ENCODE measurements around the gene DIS3L2. TPM values are rescaled to one million over a fixed set of nuclear protein-coding genes. Genes with fewer than 3 reads are reported as not detected.

DIS3L2 gene
- total RNA-seq, 1 donor from 2014 or later = 34.3 TPM

DNA sequence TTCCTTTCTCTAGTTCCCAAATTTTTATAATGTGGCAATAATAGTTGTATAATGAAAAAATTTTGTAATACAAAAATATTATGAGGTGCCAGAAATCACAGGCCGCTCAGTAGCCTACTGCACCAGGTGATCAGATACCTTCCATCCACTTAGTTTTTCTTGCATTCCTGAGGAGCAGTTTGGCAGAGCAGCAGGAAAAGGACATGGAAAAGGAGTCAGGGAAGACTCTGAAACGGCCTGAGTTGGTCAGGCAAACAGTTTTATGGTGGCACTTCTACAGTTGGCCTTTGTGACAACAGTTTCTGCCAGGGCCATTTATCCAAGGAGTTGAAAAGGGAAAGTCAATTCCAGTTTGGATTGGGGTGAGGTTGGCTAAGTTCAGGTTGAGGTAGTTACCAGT is 251.7 kb downstream of the DIS3L2 start:
- no peak overlapping the region for H3K4me3 Mint-ChIP-seq (ENCODE audit: unreplicated experiment)
- H3K9me3 Mint-ChIP-seq (ENCODE audit: unreplicated experiment) = no peaks in the 10 kb centered on the region
- H3K36me3 Mint-ChIP-seq (ENCODE audit: unreplicated experiment) = peaks cover 19% of the 10 kb centered on the region
- TF ChIP-seq, protein P1, sequence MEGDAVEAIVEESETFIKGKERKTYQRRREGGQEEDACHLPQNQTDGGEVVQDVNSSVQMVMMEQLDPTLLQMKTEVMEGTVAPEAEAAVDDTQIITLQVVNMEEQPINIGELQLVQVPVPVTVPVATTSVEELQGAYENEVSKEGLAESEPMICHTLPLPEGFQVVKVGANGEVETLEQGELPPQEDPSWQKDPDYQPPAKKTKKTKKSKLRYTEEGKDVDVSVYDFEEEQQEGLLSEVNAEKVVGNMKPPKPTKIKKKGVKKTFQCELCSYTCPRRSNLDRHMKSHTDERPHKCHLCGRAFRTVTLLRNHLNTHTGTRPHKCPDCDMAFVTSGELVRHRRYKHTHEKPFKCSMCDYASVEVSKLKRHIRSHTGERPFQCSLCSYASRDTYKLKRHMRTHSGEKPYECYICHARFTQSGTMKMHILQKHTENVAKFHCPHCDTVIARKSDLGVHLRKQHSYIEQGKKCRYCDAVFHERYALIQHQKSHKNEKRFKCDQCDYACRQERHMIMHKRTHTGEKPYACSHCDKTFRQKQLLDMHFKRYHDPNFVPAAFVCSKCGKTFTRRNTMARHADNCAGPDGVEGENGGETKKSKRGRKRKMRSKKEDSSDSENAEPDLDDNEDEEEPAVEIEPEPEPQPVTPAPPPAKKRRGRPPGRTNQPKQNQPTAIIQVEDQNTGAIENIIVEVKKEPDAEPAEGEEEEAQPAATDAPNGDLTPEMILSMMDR (IDR thresholded peaks at IDR 0.05) = no peak
- no peaks in the 10 kb centered on the region for H3K4me1 Mint-ChIP-seq (ENCODE audit: unreplicated experiment)
- no peaks in the 10 kb centered on the region for H3K27me3 Mint-ChIP-seq (ENCODE audit: unreplicated experiment)
- no peak overlapping the region for H3K27ac Mint-ChIP-seq (ENCODE audit: unreplicated experiment)
- DNase-seq (ENCODE audit: extremely low spot score, unreplicated experiment) = no peak

DNA sequence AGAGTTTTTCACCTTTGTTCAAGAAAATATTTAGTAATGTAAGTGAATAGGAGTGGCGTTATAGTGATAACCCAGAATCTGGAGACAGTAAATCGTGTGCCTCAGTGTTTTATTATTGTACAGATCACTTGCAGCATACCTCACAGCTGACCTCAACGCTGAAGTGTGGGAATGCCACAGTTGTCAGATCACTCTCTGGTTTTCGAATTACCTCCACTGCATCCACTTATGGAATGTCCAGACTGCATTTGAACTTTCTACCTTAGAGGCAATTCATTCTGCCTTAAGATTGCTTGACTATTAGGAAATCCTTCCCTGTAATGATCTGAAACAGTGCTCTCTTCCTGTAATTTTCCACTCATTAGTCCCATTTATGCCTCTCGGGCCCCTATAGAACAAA is 252.5 kb downstream of the DIS3L2 start:
- no peaks in the 10 kb centered on the region for H3K4me1 Mint-ChIP-seq (ENCODE audit: unreplicated experiment)
- no peak overlapping the region for H3K4me3 Mint-ChIP-seq (ENCODE audit: unreplicated experiment)
- DNase-seq (ENCODE audit: extremely low spot score, unreplicated experiment) = no peak
- peaks cover 19% of the 10 kb centered on the region for H3K36me3 Mint-ChIP-seq (ENCODE audit: unreplicated experiment)
- H3K9me3 Mint-ChIP-seq (ENCODE audit: unreplicated experiment) = no peaks in the 10 kb centered on the region
- H3K27ac Mint-ChIP-seq (ENCODE audit: unreplicated experiment) = no peak overlapping the region
- TF ChIP-seq, protein P1 (IDR thresholded peaks at IDR 0.05) = no peak
- no peaks in the 10 kb centered on the region for H3K27me3 Mint-ChIP-seq (ENCODE audit: unreplicated experiment)

DNA sequence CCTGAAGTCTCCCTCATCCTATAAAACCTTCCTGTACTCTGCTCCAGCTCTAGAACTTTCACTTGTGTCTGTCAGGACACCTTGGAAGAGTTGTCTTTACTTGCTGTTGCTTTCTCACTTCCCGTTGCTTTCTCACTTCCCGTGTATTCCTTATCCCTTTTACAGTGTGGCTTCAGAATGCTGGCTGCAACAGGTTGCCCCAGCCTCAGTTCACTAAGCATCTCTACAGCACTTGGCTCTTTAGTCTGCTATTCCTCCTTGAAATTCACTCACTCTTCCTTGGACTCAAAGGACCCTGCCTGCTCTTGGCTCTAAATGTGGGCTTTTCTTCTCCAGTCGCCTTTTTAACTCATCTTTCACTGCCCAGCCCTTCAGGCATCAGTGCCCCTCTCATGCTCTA is 254.5 kb downstream of the DIS3L2 start:
- H3K9me3 Mint-ChIP-seq (ENCODE audit: unreplicated experiment) = no peaks in the 10 kb centered on the region
- TF ChIP-seq, protein P1 (IDR thresholded peaks at IDR 0.05) = no peak
- H3K4me1 Mint-ChIP-seq (ENCODE audit: unreplicated experiment) = no peaks in the 10 kb centered on the region
- no peaks in the 10 kb centered on the region for H3K27me3 Mint-ChIP-seq (ENCODE audit: unreplicated experiment)
- H3K4me3 Mint-ChIP-seq (ENCODE audit: unreplicated experiment) = no peak overlapping the region
- no peak overlapping the region for H3K27ac Mint-ChIP-seq (ENCODE audit: unreplicated experiment)
- DNase-seq (ENCODE audit: extremely low spot score, unreplicated experiment) = no peak
- peaks cover 13% of the 10 kb centered on the region for H3K36me3 Mint-ChIP-seq (ENCODE audit: unreplicated experiment)

DNA sequence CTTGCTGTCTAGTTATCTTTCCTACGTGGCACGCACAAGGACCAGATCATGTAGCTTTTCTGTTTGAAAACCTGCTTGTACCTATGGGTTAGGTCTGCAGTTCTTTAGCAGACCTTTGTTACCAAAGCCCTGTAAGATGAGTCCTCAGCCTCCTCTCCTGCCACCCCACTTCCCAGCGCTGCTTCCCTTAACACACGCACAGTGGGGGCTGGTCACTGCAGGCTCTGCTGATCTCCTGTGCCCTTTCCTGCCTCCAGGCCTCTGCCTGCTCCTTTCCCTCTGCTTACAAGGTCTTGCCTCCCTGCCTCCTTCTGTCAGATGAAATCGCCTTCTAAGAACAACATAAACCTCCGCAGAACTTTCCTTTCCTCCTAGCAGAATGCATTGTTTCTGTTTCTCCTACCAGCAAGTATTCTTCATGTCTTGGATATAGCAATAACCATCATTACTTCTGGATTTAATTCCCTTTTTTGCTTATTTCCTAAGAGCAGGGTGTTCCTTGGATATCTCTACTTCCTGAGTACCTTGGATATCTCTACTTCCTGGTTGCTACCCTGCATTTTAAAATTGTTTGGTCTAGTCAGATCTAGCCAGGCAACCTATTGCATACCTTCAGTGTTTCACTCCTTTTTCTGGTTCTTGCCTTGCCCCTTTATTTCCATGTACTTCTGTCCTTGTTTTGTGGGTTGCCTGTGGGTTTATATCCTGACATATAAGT is 257.4 kb downstream of the DIS3L2 start:
- no peak overlapping the region for H3K27ac Mint-ChIP-seq (ENCODE audit: unreplicated experiment)
- H3K9me3 Mint-ChIP-seq (ENCODE audit: unreplicated experiment) = no peaks in the 10 kb centered on the region
- no peak overlapping the region for H3K4me3 Mint-ChIP-seq (ENCODE audit: unreplicated experiment)
- peak; percentile 56 for DNase-seq (ENCODE audit: extremely low spot score, unreplicated experiment)
- TF ChIP-seq, protein P1 (IDR thresholded peaks at IDR 0.05) = no peak
- peaks cover 11% of the 10 kb centered on the region for H3K36me3 Mint-ChIP-seq (ENCODE audit: unreplicated experiment)
- H3K27me3 Mint-ChIP-seq (ENCODE audit: unreplicated experiment) = no peaks in the 10 kb centered on the region
- no peaks in the 10 kb centered on the region for H3K4me1 Mint-ChIP-seq (ENCODE audit: unreplicated experiment)

DNA sequence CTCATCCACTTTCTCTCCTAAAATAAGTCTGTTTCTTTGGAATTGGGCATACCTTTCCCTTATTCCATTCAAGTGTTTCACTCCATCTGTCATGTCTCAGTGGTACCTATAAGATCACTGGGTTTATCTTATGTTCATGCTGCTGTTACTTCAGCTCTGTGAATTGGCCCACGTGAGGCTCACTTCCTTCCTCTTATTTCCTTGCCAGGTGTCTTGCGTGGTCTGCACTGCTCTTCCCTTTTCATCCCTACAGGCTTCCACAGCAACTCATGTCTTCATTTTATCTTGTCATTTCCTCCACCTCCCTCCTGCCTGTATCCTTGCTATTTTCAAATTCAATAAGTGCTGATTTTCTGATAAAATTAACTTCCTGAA is 258.0 kb downstream of the DIS3L2 start:
- Mint-ChIP-seq H3K27ac (ENCODE audit: unreplicated experiment) (no peak overlapping the region), H3K4me3 (ENCODE audit: unreplicated experiment) (no peak overlapping the region), H3K27me3 (ENCODE audit: unreplicated experiment) (no peaks in the 10 kb centered on the region), H3K36me3 (ENCODE audit: unreplicated experiment) (peaks cover 11% of the 10 kb centered on the region), H3K4me1 (ENCODE audit: unreplicated experiment) (no peaks in the 10 kb centered on the region), H3K9me3 (ENCODE audit: unreplicated experiment) (no peaks in the 10 kb centered on the region)
- TF ChIP-seq, protein P1 (IDR thresholded peaks at IDR 0.05) = no peak
- peak; percentile 34 for DNase-seq (ENCODE audit: extremely low spot score, unreplicated experiment)
